ENCODE results near the gene GRHL3.

The GRHL3 gene

GRCh38 chr1:24349891-24350290, 30.7 kb downstream of the GRHL3 start:
- Histone ChIP-seq H3K9ac (ENCODE audit: low read depth, low read length) (no peak overlapping the region), H3K27ac (ENCODE audit: low read length) (no peak overlapping the region), H3K4me1 (ENCODE audit: insufficient read depth, low read length) (no peaks in the 10 kb centered on the region), H3K27me3 (ENCODE audit: insufficient read depth, low read length) (no peaks in the 10 kb centered on the region), H3K4me3 (ENCODE audit: low read length) (no peak overlapping the region), H3K9me3 (ENCODE audit: insufficient read depth, low read depth, low read length) (no peaks in the 10 kb centered on the region), H3K36me3 (ENCODE audit: insufficient read depth, low read depth, low read length) (no peaks in the 10 kb centered on the region; the same call in 1 of the 2 replicates)

- no peak overlapping the region for H3K27ac ChIP-seq (ENCODE audit: low read length)
- no peak overlapping the region for H3K4me3 ChIP-seq (ENCODE audit: low read length)
- H3K4me1 ChIP-seq (ENCODE audit: insufficient read depth, low read length) = no peaks in the 10 kb centered on the region
- no peaks in the 10 kb centered on the region for H3K27me3 ChIP-seq (ENCODE audit: insufficient read depth, low read length)
- H3K36me3 ChIP-seq (ENCODE audit: insufficient read depth, low read depth, low read length) = no peaks in the 10 kb centered on the region; the same call in 1 of the 2 replicates
- H3K9ac ChIP-seq (ENCODE audit: low read depth, low read length) = no peak overlapping the region
- H3K9me3 ChIP-seq (ENCODE audit: insufficient read depth, low read depth, low read length) = no peaks in the 10 kb centered on the region
Observed at GRCh38 chr1:24351247-24351646, 32.1 kb downstream of the GRHL3 start.

DNA sequence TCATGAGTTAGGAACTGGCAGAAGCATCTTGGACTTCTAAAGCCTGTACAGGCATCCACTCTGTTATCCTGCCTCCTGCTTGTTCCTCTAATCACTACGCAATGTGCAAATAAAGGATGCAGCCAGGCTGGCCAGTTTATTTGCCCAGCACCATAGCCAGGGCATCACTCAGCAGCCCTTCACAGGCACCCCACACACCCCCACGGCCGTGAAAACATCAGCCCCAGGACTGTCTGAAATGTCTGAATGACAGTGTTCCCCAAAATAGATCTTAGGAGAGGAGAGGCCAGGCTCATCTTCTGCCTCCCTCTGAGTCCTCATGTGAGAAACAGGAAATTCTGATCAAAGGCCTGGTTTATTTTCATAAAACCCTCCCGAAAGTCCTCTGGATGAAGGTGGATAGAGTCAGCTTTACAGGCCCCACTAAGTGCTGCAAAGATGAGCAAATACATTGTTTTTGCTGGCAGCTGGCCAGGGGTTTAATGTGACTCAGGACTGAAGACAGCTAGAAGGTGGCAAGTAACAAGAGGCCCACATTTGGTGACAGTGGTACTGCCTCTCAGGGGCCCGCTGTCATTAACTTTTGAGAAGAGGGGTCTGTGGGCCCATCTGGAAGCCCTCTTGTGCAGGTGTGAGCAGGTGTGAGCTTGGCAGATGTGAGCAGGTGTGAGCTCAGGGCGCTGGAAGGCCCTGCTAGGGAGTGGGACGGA, 32.9 kb downstream of the GRHL3 start:
- H3K9me3 ChIP-seq (ENCODE audit: insufficient read depth, low read depth, low read length) = no peaks in the 10 kb centered on the region
- no peak overlapping the region for H3K27ac ChIP-seq (ENCODE audit: low read length)
- no peaks in the 10 kb centered on the region for H3K27me3 ChIP-seq (ENCODE audit: insufficient read depth, low read length)
- no peaks in the 10 kb centered on the region for H3K4me1 ChIP-seq (ENCODE audit: insufficient read depth, low read length)
- no peak overlapping the region for H3K9ac ChIP-seq (ENCODE audit: low read depth, low read length)
- H3K36me3 ChIP-seq (ENCODE audit: insufficient read depth, low read depth, low read length) = no peaks in the 10 kb centered on the region; the same call in 1 of the 2 replicates
- H3K4me3 ChIP-seq (ENCODE audit: low read length) = no peak overlapping the region

- Histone ChIP-seq H3K27ac (ENCODE audit: low read length) (no peak overlapping the region), H3K36me3 (ENCODE audit: insufficient read depth, low read depth, low read length) (no peaks in the 10 kb centered on the region; the same call in 1 of the 2 replicates), H3K4me1 (ENCODE audit: insufficient read depth, low read length) (no peaks in the 10 kb centered on the region), H3K27me3 (ENCODE audit: insufficient read depth, low read length) (no peaks in the 10 kb centered on the region), H3K9me3 (ENCODE audit: insufficient read depth, low read depth, low read length) (no peaks in the 10 kb centered on the region), H3K9ac (ENCODE audit: low read depth, low read length) (no peak overlapping the region), H3K4me3 (ENCODE audit: low read length) (no peak overlapping the region)
Observed at GRCh38 chr1:24353292-24353891, 34.2 kb downstream of the GRHL3 start.

DNA sequence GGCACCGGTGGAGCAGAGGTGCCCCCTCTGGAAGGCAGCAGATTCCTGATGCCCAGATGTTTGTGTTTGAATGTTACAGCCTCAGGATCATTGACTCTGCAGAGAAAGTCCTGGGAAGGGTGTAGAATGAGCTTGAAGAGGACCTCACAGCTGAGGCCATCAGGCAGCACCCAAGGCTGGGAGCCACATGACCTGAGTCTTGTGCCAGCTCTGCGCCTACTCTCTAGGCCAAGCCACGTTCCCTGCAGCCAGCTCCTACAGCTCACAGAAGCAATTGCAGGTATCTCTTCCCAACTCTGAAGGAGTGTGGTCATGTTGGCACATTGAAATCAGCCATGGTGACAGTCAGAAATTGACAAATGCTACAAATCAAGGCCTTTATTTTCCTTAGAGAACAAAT, 36.3 kb downstream of the GRHL3 start:
- Histone ChIP-seq H3K9ac (ENCODE audit: low read depth, low read length) (no peak overlapping the region), H3K9me3 (ENCODE audit: insufficient read depth, low read depth, low read length) (no peaks in the 10 kb centered on the region), H3K27me3 (ENCODE audit: insufficient read depth, low read length) (no peaks in the 10 kb centered on the region), H3K36me3 (ENCODE audit: insufficient read depth, low read depth, low read length) (no peaks in the 10 kb centered on the region; the same call in 1 of the 2 replicates), H3K4me3 (ENCODE audit: low read length) (no peak overlapping the region), H3K27ac (ENCODE audit: low read length) (no peak overlapping the region), H3K4me1 (ENCODE audit: insufficient read depth, low read length) (no peaks in the 10 kb centered on the region)

DNA sequence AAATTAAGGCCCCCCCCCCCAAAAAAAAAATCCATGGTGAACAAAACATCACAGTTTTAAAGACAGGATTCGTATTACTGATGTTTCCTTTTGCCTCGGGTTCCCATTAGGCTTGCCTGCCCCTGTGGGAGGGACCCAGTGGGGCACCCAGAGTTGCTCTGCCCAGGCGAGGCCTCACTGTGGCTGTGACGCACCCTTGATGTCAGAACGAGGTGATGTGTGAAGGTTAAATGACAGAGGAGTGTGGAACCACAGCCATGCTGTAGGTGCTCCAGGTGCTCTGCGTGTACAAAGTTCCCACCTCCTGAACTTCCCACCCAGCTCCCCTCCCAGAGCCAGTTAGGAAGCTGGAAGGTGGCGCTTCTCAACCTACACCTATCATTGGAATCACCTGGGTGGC, 37.9 kb downstream of the GRHL3 start:
- H3K36me3 ChIP-seq (ENCODE audit: insufficient read depth, low read depth, low read length) = no peaks in the 10 kb centered on the region; the same call in 1 of the 2 replicates
- H3K4me1 ChIP-seq (ENCODE audit: insufficient read depth, low read length) = no peaks in the 10 kb centered on the region
- no peak overlapping the region for H3K27ac ChIP-seq (ENCODE audit: low read length)
- no peak overlapping the region for H3K9ac ChIP-seq (ENCODE audit: low read depth, low read length)
- H3K27me3 ChIP-seq (ENCODE audit: insufficient read depth, low read length) = no peaks in the 10 kb centered on the region
- no peaks in the 10 kb centered on the region for H3K9me3 ChIP-seq (ENCODE audit: insufficient read depth, low read depth, low read length)
- H3K4me3 ChIP-seq (ENCODE audit: low read length) = no peak overlapping the region

DNA sequence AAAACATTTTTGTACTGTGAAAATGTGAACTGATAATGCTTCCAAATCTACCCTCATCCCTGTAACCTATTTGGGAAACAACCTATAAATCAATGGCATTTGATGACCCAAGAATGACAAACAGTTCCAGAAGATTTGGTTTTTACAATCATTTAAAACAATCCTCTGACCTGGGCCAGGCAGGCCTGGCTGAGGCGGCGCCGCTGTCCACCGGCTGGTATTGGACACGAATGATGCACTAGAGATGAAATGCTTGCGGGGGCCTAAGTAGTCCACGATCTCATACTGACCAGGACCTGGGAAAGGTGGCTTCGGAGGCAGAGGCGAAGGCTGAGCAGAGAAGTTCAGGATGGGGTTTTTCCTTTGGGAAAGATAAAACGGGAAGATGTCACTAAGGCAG, 41.5 kb downstream of the GRHL3 start:
- Histone ChIP-seq H3K4me1 (ENCODE audit: insufficient read depth, low read length) (no peaks in the 10 kb centered on the region), H3K36me3 (ENCODE audit: insufficient read depth, low read depth, low read length) (no peaks in the 10 kb centered on the region; the same call in 1 of the 2 replicates), H3K9me3 (ENCODE audit: insufficient read depth, low read depth, low read length) (no peaks in the 10 kb centered on the region)

DNA sequence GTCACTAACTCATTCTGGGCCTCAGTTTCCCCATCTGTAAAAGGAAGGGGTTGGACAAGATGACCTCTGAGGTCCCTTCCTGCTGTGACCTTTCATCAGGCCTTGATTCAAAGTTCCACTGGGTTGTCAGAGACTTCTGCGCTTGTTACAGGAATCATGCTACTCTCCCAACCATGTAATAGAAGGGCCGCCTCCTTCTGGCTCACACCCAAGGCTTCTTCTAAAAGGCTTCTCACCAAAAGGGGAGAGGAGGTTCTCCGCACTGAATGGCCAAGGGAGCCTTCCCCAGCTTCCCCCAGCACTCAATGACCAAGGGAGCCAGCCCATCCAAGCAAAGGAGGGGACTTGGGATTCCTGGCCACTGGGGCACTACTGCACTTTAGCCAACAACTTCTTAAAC, 42.7 kb downstream of the GRHL3 start:
- Histone ChIP-seq H3K9me3 (ENCODE audit: insufficient read depth, low read depth, low read length) (no peaks in the 10 kb centered on the region), H3K27me3 (ENCODE audit: insufficient read depth, low read length) (no peaks in the 10 kb centered on the region), H3K9ac (ENCODE audit: low read depth, low read length) (no peak overlapping the region), H3K36me3 (ENCODE audit: insufficient read depth, low read depth, low read length) (no peaks in the 10 kb centered on the region; the same call in 1 of the 2 replicates), H3K4me1 (ENCODE audit: insufficient read depth, low read length) (no peaks in the 10 kb centered on the region), H3K27ac (ENCODE audit: low read length) (no peak overlapping the region), H3K4me3 (ENCODE audit: low read length) (no peak overlapping the region)

More for the DNA sequence above, 41.5 kb downstream of the GRHL3 start:
- no peaks in the 10 kb centered on the region for H3K27me3 ChIP-seq (ENCODE audit: insufficient read depth, low read length)
- H3K4me3 ChIP-seq (ENCODE audit: low read length) = no peak overlapping the region
- no peak overlapping the region for H3K9ac ChIP-seq (ENCODE audit: low read depth, low read length)
- no peak overlapping the region for H3K27ac ChIP-seq (ENCODE audit: low read length)

- Histone ChIP-seq H3K4me3 (ENCODE audit: low read length) (no peak overlapping the region), H3K27me3 (ENCODE audit: insufficient read depth, low read length) (no peaks in the 10 kb centered on the region), H3K27ac (ENCODE audit: low read length) (no peak overlapping the region), H3K9ac (ENCODE audit: low read depth, low read length) (no peak overlapping the region), H3K36me3 (ENCODE audit: insufficient read depth, low read depth, low read length) (no peaks in the 10 kb centered on the region; the same call in 1 of the 2 replicates), H3K4me1 (ENCODE audit: insufficient read depth, low read length) (no peaks in the 10 kb centered on the region), H3K9me3 (ENCODE audit: insufficient read depth, low read depth, low read length) (no peaks in the 10 kb centered on the region)
Observed at GRCh38 chr1:24362396-24362795, 43.2 kb downstream of the GRHL3 start.

- no peaks in the 10 kb centered on the region for H3K4me1 ChIP-seq (ENCODE audit: insufficient read depth, low read length)
- no peaks in the 10 kb centered on the region for H3K9me3 ChIP-seq (ENCODE audit: insufficient read depth, low read depth, low read length)
- no peaks in the 10 kb centered on the region; the same call in 1 of the 2 replicates for H3K36me3 ChIP-seq (ENCODE audit: insufficient read depth, low read depth, low read length)
- no peak overlapping the region for H3K4me3 ChIP-seq (ENCODE audit: low read length)
- H3K27me3 ChIP-seq (ENCODE audit: insufficient read depth, low read length) = no peaks in the 10 kb centered on the region
- no peak overlapping the region for H3K27ac ChIP-seq (ENCODE audit: low read length)
- no peak overlapping the region for H3K9ac ChIP-seq (ENCODE audit: low read depth, low read length)
Observed at GRCh38 chr1:24362982-24363614, 43.9 kb downstream of the GRHL3 start.

DNA sequence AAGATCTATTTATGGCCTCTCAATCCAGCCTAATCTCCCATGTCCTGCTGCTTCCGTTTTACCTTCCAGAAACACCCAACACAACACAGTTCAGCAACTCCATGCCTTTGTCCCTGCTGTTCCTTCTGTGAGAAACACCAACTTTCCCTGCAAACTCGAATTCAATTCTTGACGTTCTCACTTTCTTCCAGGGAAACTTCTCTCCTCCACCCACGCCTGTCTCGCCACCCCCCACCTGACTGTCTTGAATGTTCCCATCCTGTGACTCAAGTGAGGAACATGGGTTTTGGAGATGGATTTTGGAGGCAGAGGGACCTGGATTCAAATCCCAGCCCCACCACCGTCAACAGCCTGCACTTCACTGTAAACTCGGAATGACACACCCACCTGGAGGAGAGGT, 44.8 kb downstream of the GRHL3 start:
- H3K27ac ChIP-seq (ENCODE audit: low read length) = no peak overlapping the region
- H3K27me3 ChIP-seq (ENCODE audit: insufficient read depth, low read length) = no peaks in the 10 kb centered on the region
- H3K4me1 ChIP-seq (ENCODE audit: insufficient read depth, low read length) = no peaks in the 10 kb centered on the region
- H3K36me3 ChIP-seq (ENCODE audit: insufficient read depth, low read depth, low read length) = no peaks in the 10 kb centered on the region
- H3K4me3 ChIP-seq (ENCODE audit: low read length) = no peak overlapping the region
- no peak overlapping the region for H3K9ac ChIP-seq (ENCODE audit: low read depth, low read length)
- no peaks in the 10 kb centered on the region for H3K9me3 ChIP-seq (ENCODE audit: insufficient read depth, low read depth, low read length)

GRCh38 chr1:24364605-24364974, 45.4 kb downstream of the GRHL3 start:
- Histone ChIP-seq H3K9me3 (ENCODE audit: insufficient read depth, low read depth, low read length) (no peaks in the 10 kb centered on the region), H3K9ac (ENCODE audit: low read depth, low read length) (no peak overlapping the region), H3K27ac (ENCODE audit: low read length) (no peak overlapping the region), H3K27me3 (ENCODE audit: insufficient read depth, low read length) (no peaks in the 10 kb centered on the region), H3K36me3 (ENCODE audit: insufficient read depth, low read depth, low read length) (no peaks in the 10 kb centered on the region), H3K4me3 (ENCODE audit: low read length) (no peak overlapping the region), H3K4me1 (ENCODE audit: insufficient read depth, low read length) (no peaks in the 10 kb centered on the region)

Data from iPS-20b (cell line).